HG03039 (cell line): ENCODE results near the gene ING4.

Experiments used
- ATAC-seq: cut with Tn5 transposase; IDR thresholded peaks from one replicate; pipeline ENCODE4 v1.9.1; 2021; ENCODE audit warnings: mild to moderate bottlenecking, moderate library complexity; ENCODE audit not compliant: unreplicated experiment

Gene ING4

GRCh38 chr12:6638305-6638704 lies 24.6 kb downstream of the ING4 start:
- no peak for ATAC-seq

GRCh38 chr12:6635856-6636531 lies 26.9 kb downstream of the ING4 start, which contains the start of gene LPAR5:
Gene LPAR5 (minus strand): TSS chr12:6635959. CDS start chr12:6621248, 14,711 bp downstream.
- no peak for ATAC-seq

DNA sequence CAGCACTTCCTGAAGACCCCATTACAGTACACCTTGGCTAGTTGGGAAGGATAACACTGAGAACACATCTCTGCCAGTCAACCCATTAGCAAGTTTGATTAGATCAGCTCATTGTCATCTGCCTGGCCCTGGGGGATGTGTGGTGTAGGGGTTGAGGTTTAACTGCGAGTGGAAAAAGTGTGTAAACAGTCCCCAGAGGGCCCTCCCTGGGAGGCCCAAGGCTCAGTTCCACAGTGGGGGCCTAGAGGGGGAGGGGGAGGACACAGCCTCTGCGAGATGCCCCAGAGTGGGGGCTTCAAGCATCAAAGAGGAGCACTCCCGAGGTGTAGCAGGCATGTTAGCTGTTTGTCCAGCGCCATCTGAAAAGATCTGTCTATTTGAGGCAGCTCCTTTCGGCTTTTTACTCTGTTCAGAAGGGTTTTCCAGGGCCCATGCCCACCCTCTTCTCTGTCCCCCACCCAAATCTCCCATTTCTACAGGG lies 27.5 kb downstream of the ING4 start:
- no peak for ATAC-seq

DNA sequence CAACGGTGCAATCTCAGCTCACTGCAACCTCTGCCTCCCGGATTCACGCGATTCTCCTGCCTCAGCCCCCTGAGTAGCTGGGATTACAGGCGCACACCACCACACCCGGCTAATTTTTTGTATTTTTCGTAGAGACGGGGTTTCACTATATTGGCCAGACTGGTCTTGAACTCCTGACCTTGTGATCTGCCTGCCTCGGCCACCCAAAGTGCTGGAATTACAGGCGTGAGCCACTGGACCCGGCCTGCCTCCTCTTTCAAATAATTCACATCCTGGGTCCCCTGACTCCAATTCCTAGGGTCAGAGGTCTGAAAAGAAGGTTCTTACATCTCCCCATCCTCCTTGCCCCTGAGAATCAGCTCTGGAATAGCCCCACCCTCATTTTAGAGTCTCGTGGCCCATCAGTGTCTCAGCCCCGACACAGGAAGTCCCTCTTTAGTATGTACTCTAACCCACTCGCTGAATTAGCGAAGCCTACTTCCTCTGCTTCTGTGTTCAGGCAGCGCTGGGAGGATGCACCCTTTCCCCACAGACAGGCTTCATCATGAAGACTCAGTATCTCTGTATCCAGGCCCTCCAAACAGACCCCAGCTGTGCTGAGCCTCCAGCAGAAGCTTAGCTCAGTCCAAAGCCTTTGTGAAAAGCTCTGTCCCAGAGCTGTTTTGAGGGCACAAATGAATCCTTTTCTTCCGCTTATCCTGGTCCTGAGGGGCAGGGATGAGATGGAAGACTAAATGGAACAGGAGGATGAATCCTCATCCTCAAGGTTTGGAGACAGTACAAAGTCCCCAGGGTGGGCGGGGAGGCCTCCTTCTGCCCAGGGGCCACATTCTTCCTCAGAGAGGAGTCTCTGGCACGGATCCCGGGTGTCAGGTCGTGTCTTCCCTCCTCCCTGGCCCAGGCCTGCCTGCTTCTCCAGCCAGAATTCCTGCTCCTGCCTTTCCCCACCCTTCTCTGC lies 30.6 kb downstream of the ING4 start:
- ATAC-seq: no peak

DNA sequence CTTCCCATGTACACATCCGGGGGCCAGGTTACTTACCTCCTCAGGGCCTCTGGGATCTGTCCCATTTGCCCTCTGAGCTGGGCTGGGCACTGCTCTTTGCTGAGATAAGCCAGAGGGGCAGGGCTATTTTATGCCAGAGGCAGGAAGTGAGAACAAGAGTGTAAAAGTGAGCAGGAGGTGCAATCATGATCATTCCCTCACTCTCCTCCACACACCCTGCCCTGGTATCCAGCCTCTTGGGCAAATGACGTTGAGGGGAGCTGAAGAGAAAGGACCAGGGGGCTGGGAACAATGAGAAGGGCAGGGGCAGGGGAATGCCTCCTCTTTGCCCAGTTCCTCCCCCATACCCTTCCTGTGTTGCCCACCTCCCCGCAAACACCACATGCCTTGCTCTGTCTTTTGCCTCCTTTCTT lies 31.4 kb downstream of the ING4 start:
- ATAC-seq: no peak

DNA sequence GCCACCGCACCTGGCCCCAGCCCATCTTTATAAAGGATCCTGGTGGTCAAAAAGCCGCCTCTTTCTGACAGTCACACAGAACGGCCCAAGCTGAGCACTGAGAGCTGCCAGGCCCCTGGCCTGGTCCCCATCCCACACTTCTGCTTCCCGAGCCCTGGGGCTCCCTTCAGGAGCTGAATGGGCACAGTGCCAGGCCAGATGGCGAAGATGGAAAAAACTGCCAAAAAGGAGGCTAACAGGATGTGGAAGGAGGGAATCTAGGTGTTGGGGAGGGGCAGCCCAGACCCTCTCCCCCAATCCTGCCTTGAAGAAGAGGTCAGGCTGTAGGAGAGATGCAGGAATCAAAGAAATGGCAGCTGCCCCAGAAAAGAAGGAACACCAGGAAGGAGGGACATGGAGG lies 32.2 kb downstream of the ING4 start:
- no peak for ATAC-seq

GRCh38 chr12:6627616-6628015 lies 35.3 kb downstream of the ING4 start:
- ATAC-seq: no peak

- ATAC-seq: no peak
Observed at GRCh38 chr12:6626654-6627283, 36.1 kb downstream of the ING4 start.

GRCh38 chr12:6620885-6621274 lies 42.0 kb downstream of the ING4 start:
- no peak for ATAC-seq

GRCh38 chr12:6620137-6620884 lies 42.6 kb downstream of the ING4 start:
- ATAC-seq: no peak

DNA sequence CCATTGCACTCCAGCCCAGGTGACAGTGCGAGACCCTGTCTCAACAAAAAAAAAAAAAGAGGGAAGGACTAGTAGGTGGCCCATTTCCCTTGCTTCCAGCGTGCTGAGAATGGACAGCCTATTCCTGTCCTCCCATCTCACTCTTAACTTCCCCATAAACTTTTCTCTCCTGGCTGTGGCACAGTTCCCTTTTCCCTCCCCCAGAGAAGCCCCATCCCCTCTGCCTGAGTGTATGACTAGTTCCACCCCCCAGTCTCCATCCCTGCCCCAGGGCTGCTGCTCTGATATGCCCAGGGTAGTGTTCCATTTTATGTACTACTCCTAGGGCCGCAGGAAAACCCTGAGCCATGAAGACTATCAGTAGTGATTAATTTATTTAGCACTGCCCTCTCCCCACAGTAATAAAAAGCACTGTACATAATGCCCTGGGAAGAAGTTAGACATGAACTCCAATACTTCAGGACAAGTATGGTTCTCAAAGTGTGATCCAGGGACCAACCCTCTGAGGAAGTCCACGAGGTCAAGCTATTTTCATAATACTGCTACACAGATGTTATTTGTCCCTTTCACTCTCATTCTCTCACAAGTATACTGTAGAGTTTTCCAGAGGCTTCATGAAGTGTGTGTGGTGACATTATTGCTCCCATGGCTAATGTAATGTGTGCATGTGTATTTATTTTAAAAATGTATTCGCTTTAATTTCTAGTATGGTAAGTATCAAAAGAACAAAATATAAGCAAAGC lies 44.3 kb downstream of the ING4 start:
- ATAC-seq: no peak

GRCh38 chr12:6615802-6616201 lies 47.1 kb downstream of the ING4 start:
- no peak for ATAC-seq

- ATAC-seq: no peak
Observed at GRCh38 chr12:6614513-6615172, 48.3 kb downstream of the ING4 start.

DNA sequence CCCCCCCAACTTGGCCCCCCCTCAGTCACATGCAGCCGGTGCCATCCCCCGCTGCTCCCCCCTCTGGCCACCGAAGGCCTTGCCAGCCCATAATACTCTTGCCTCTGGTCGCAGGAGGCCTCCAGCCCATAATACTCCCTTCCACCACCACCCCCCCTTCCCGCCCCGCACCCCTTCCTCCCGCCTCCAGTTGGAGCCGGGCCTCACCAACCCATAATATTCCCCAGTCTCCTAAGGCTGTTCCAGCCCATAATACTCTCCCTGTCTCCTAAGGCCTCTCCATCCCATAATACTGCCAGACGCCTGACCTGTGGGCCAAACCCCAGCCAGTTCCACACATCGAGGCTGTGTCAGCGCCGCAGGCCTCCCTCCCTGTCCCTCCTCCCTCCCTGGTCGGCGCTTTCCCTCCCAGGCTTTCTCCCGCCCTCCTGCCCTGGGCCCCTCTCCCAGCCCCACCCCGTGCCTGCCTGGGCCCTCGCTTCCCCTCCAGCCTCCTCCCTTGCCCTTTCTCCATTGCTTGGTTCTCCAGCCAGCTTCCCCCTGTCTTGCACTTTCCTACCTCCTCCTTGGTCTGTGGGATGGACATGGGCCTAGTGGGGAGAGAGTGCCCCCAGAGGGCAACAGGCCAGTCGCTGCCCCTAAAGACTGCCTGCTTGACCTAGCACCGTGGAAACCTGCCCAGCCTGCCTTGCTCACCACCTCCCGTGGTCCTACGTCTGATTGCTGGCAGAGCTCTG lies 49.0 kb downstream of the ING4 start:
- ATAC-seq: no peak

DNA sequence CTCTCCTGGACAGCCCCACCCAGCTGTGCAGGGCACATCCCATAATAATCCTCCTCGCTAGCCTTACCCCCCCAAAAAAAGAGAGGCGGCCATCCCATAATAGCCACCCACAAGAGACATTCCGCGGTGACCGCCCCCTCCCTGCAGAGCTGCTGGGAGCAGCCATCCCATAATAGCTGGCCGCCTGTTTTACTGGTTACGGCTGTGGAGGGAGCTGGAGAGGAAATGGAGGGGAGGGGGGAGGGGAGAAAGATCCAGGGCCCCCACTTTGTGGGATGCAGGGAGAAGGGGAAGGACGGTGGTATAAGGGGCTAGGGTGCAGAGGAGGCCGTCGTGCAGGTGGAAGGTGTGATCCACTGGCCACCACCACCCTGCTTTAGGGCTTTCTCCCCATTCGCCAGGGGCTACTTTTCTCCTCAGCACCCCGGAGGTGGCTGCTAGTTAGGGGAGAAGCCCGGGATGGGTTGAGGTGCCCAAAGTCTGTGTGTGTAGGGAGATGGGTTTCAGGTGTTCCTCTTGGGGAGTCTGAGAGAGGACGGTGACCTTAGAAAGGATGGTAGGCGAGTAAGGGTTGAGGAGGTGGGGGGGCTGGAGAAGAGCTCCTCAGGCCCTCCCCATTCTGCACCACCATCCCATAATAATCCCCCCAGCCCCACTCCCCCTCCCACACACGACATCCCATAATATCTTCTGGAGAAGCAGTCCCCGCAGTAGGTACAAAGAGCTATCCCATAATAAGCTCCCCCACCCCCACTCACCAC lies 49.7 kb downstream of the ING4 start:
- ATAC-seq: no peak

- no peak for ATAC-seq
Observed at GRCh38 chr12:6612652-6613014, 50.3 kb downstream of the ING4 start.

GRCh38 chr12:6612247-6612646 lies 50.7 kb downstream of the ING4 start:
- no peak for ATAC-seq

DNA sequence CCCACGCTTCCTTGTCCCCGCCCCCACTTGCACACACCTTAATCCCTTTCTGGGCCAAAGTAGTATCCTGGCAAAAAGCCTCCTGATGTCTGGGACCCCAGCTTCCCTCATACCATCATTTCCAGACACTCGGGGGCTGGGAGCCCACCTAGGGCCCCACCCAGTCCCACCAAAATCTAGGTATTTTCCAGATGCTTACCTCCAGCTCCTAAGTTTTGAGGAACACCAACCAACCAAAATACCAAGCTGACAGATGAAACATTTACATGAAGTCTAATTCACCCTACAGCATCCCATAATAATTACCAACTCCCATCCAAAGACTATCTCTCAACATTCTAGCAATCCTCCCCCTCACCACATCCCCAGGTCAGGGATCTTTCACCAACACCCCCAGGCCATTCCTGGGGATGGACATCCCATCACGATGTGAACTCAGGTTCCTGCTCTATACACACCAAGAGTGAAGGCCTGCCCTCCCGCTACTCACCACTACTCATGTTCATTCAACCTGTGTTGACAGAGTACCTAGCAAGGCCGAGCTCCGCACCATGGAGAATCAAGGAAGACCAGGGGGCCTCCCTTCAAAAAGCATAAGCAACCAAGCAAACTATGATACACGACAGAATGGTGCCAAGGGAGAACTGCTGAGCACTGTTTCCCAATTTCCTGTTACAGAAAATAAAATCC lies 54.2 kb downstream of the ING4 start:
- no peak for ATAC-seq
